Activated CD4-positive, alpha-beta T cell treated with anti-CD3 and anti-CD28 coated beads, Interleukin-2, Interleukin-4, amounts not matched to agents 100 ng/mL and 50 ng/mL, durations not matched to agents 16 hours and 8 hours (primary cell): Measurements from ENCODE around the gene GSK3B.
A peak's percentile ranks its signal among the peaks of the same experiment; 100 is the strongest.
"Not testable (repeated sequence)": the region's sequence is repeated elsewhere in the genome, so short reads cannot be mapped to it uniquely, and the experiment has no call there.

Experiments
- DNase-seq: peaks from one replicate; pipeline ENCODE4 v3.0.0-alpha.2; 2020; ENCODE audit warnings: low spot score

GSK3B gene

GRCh38 chr3:120052677-120053076, 41.6 kb downstream of the GSK3B start:
- no peak for DNase-seq

- peak; percentile 19 for DNase-seq
These were observed 42.0 kb downstream of the GSK3B start for GRCh38 chr3:120052225-120052624.

- not testable (repeated sequence) for DNase-seq
These were observed 42.7 kb downstream of the GSK3B start for GRCh38 chr3:120051570-120051969.

GRCh38 chr3:120049881-120050539, 44.2 kb downstream of the GSK3B start:
- no peak for DNase-seq

- DNase-seq, result no peak
These were observed 45.2 kb downstream of the GSK3B start for GRCh38 chr3:120049072-120049471.

GRCh38 chr3:120048355-120049041, 45.7 kb downstream of the GSK3B start:
- no peak for DNase-seq

- DNase-seq, result no peak
These were observed 46.6 kb downstream of the GSK3B start for GRCh38 chr3:120047686-120048085.

GRCh38 chr3:120040813-120041377, 53.4 kb downstream of the GSK3B start:
- no peak for DNase-seq

- peak; percentile 2 for DNase-seq
These were observed 54.3 kb downstream of the GSK3B start for GRCh38 chr3:120039642-120040610.

GRCh38 chr3:120033596-120033995, 60.7 kb downstream of the GSK3B start:
- no peak for DNase-seq

GRCh38 chr3:120031561-120031960, 62.7 kb downstream of the GSK3B start:
- no peak for DNase-seq

GRCh38 chr3:120029749-120030148, 64.5 kb downstream of the GSK3B start:
- DNase-seq, result no peak

GRCh38 chr3:120028271-120029047, 65.8 kb downstream of the GSK3B start:
- DNase-seq, result no peak

- no peak for DNase-seq
These were observed 67.0 kb downstream of the GSK3B start for GRCh38 chr3:120027226-120027625.

GRCh38 chr3:120025520-120025919, 68.7 kb downstream of the GSK3B start:
- peak; percentile 19 for DNase-seq

GRCh38 chr3:120024103-120024502, 70.1 kb downstream of the GSK3B start:
- DNase-seq, result no peak

GRCh38 chr3:120022729-120023128, 71.5 kb downstream of the GSK3B start:
- no peak for DNase-seq

GRCh38 chr3:120021523-120021922, 72.7 kb downstream of the GSK3B start:
- DNase-seq, result no peak

- no peak for DNase-seq
These were observed 75.9 kb downstream of the GSK3B start for GRCh38 chr3:120018299-120018698.

GRCh38 chr3:120017692-120018091, 76.6 kb downstream of the GSK3B start:
- no peak for DNase-seq

GRCh38 chr3:120013481-120013880, 80.8 kb downstream of the GSK3B start:
- no peak for DNase-seq
